Measurements from ENCODE around the gene DPP7. TPM values are rescaled to one million over a fixed set of nuclear protein-coding genes. Genes with fewer than 3 reads are reported as not detected.

DPP7 gene
- total and polyA plus RNA-seq, 2 experiments from 2014 or later = 19.7 to 26.8 TPM

- H3F3A ChIP-seq (replicated peaks; ENCODE audit: low read depth) = peaks cover 19% of the 10 kb centered on the region
- no peaks in the 10 kb centered on the region for H3K4me1 ChIP-seq (ENCODE audit: insufficient read depth)
- Mint-ChIP-seq H3K4me1 (peaks cover 2% of the 10 kb centered on the region; the same call in 1 of the 3 replicates), H3K27ac (no peak overlapping the region), H3K36me3 (ENCODE audit: low read depth) (no peaks in the 10 kb centered on the region), H3K4me3 (no peak overlapping the region), H3K27me3 (ENCODE audit: insufficient read depth, low read depth, poor library complexity) (peaks cover 12% of the 10 kb centered on the region), H3K9me3 (peaks cover 13% of the 10 kb centered on the region; the same call in 2 of the 3 replicates)
- H3K4me2 ChIP-seq = no peak overlapping the region
- H3K79me2 ChIP-seq (replicated peaks; ENCODE audit: insufficient read depth) = no peaks in the 10 kb centered on the region
- H3K9me2 ChIP-seq (ENCODE audit: insufficient read depth) = no peaks in the 10 kb centered on the region
- H3K27me3 ChIP-seq (ENCODE audit: insufficient read depth) = peaks cover 8% of the 10 kb centered on the region
- H3K27ac ChIP-seq (ENCODE audit: low read depth) = no peak overlapping the region
- H3K36me3 ChIP-seq (ENCODE audit: insufficient read depth) = no peaks in the 10 kb centered on the region
- no peak overlapping the region for H2AFZ ChIP-seq
- DNase-seq (ENCODE audit: low spot score) = peak; percentile 73
- H4K20me1 ChIP-seq (replicated peaks; ENCODE audit: insufficient read depth) = no peaks in the 10 kb centered on the region; the same call in 1 of the 2 replicates
- ATAC-seq = no peak; the same call in 2 of the 3 replicates
- H3K4me3 ChIP-seq = no peak overlapping the region
- TF ChIP-seq, protein P1, sequence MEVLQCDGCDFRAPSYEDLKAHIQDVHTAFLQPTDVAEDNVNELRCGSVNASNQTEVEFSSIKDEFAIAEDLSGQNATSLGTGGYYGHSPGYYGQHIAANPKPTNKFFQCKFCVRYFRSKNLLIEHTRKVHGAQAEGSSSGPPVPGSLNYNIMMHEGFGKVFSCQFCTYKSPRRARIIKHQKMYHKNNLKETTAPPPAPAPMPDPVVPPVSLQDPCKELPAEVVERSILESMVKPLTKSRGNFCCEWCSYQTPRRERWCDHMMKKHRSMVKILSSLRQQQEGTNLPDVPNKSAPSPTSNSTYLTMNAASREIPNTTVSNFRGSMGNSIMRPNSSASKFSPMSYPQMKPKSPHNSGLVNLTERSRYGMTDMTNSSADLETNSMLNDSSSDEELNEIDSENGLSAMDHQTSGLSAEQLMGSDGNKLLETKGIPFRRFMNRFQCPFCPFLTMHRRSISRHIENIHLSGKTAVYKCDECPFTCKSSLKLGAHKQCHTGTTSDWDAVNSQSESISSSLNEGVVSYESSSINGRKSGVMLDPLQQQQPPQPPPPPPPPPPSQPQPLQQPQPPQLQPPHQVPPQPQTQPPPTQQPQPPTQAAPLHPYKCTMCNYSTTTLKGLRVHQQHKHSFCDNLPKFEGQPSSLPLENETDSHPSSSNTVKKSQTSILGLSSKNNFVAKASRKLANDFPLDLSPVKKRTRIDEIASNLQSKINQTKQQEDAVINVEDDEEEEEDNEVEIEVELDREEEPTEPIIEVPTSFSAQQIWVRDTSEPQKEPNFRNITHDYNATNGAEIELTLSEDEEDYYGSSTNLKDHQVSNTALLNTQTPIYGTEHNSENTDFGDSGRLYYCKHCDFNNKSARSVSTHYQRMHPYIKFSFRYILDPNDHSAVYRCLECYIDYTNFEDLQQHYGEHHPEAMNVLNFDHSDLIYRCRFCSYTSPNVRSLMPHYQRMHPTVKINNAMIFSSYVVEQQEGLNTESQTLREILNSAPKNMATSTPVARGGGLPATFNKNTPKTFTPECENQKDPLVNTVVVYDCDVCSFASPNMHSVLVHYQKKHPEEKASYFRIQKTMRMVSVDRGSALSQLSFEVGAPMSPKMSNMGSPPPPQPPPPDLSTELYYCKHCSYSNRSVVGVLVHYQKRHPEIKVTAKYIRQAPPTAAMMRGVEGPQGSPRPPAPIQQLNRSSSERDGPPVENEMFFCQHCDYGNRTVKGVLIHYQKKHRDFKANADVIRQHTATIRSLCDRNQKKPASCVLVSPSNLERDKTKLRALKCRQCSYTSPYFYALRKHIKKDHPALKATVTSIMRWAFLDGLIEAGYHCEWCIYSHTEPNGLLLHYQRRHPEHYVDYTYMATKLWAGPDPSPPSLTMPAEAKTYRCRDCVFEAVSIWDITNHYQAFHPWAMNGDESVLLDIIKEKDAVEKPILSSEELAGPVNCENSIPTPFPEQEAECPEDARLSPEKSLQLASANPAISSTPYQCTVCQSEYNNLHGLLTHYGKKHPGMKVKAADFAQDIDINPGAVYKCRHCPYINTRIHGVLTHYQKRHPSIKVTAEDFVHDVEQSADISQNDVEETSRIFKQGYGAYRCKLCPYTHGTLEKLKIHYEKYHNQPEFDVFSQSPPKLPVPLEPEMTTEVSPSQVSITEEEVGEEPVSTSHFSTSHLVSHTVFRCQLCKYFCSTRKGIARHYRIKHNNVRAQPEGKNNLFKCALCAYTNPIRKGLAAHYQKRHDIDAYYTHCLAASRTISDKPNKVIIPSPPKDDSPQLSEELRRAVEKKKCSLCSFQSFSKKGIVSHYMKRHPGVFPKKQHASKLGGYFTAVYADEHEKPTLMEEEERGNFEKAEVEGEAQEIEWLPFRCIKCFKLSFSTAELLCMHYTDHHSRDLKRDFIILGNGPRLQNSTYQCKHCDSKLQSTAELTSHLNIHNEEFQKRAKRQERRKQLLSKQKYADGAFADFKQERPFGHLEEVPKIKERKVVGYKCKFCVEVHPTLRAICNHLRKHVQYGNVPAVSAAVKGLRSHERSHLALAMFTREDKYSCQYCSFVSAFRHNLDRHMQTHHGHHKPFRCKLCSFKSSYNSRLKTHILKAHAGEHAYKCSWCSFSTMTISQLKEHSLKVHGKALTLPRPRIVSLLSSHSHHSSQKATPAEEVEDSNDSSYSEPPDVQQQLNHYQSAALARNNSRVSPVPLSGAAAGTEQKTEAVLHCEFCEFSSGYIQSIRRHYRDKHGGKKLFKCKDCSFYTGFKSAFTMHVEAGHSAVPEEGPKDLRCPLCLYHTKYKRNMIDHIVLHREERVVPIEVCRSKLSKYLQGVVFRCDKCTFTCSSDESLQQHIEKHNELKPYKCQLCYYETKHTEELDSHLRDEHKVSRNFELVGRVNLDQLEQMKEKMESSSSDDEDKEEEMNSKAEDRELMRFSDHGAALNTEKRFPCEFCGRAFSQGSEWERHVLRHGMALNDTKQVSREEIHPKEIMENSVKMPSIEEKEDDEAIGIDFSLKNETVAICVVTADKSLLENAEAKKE (CRISPR knock-in tag; IDR thresholded peaks at IDR 0.05) = no peak
- TF ChIP-seq JUNB (IDR thresholded peaks at IDR 0.05; ENCODE audit: unreplicated experiment) = no peak
- TF ChIP-seq POLR2AphosphoS5 (IDR thresholded peaks at IDR 0.05; ENCODE audit: low read depth) = no peak
These were observed 35.5 kb upstream of the DPP7 start for GRCh38 chr9:137149942-137150616.

DNA sequence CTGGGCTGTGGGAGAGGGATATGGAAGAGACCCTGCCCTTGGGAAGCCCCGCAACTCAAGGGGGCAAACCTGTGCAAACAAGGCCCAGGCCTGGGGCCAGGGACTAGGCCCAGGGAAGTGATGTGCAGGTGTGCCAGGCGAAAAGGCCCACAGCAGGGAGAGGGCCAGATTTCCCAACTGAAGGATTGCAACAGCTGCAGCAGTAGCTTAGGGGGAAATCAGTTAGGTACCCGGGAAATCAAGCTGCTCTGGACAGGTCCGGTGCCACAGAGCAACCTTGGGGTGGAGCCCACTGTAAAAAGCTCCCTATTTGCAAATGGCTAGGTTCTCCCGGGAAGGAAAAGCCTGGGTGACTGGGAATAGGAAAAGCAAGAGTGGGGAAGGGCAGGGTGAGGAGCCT is 34.8 kb upstream of the DPP7 start:
- Histone ChIP-seq H3K27me3 (ENCODE audit: insufficient read depth) (0 out of 2 replicates have a peak, but pooled peaks cover under 1% of the 10 kb centered on the region), H3K4me2 (no peak overlapping the region), H3K4me1 (ENCODE audit: insufficient read depth) (no peaks in the 10 kb centered on the region), H3K4me3 (no peak overlapping the region), H2AFZ (no peak overlapping the region), H3K79me2 (replicated peaks; ENCODE audit: insufficient read depth) (no peaks in the 10 kb centered on the region), H3K27ac (ENCODE audit: low read depth) (no peak overlapping the region), H3K9me2 (ENCODE audit: insufficient read depth) (no peaks in the 10 kb centered on the region), H3K36me3 (ENCODE audit: insufficient read depth) (no peaks in the 10 kb centered on the region), H4K20me1 (replicated peaks; ENCODE audit: insufficient read depth) (no peaks in the 10 kb centered on the region; the same call in 1 of the 2 replicates), H3F3A (replicated peaks; ENCODE audit: low read depth) (peaks cover 19% of the 10 kb centered on the region)
- H3K4me1 Mint-ChIP-seq = peaks cover 2% of the 10 kb centered on the region; the same call in 1 of the 3 replicates
- peaks cover 7% of the 10 kb centered on the region for H3K27me3 Mint-ChIP-seq (ENCODE audit: insufficient read depth, low read depth, poor library complexity)
- DNase-seq (ENCODE audit: low spot score) (no peak), ATAC-seq (no peak)
- no peak overlapping the region for H3K4me3 Mint-ChIP-seq
- peaks cover 13% of the 10 kb centered on the region; the same call in 2 of the 3 replicates for H3K9me3 Mint-ChIP-seq
- no peaks in the 10 kb centered on the region for H3K36me3 Mint-ChIP-seq (ENCODE audit: low read depth)
- H3K27ac Mint-ChIP-seq = no peak overlapping the region
- TF ChIP-seq EZH2 (IDR thresholded peaks at IDR 0.05; ENCODE audit: low read depth, unreplicated experiment) = no peak
- no peak for TF ChIP-seq STAT1 (IDR thresholded peaks at IDR 0.05; ENCODE audit: unreplicated experiment)
- no peak for TF ChIP-seq POLR2AphosphoS5 (IDR thresholded peaks at IDR 0.05; ENCODE audit: low read depth)
- no peak for TF ChIP-seq ZNF114 (CRISPR knock-in tag; IDR thresholded peaks at IDR 0.05)
- TF ChIP-seq JUNB (IDR thresholded peaks at IDR 0.05; ENCODE audit: unreplicated experiment) = no peak
- TF ChIP-seq ZNF331 (CRISPR knock-in tag; IDR thresholded peaks at IDR 0.05; ENCODE audit: low read depth) = no peak
- no peak for TF ChIP-seq EZH2phosphoT487 (IDR thresholded peaks at IDR 0.05; ENCODE audit: unreplicated experiment)
- no peak for TF ChIP-seq NANOG (IDR thresholded peaks at IDR 0.05; ENCODE audit: borderline replicate concordance)
- TF ChIP-seq, protein P2, sequence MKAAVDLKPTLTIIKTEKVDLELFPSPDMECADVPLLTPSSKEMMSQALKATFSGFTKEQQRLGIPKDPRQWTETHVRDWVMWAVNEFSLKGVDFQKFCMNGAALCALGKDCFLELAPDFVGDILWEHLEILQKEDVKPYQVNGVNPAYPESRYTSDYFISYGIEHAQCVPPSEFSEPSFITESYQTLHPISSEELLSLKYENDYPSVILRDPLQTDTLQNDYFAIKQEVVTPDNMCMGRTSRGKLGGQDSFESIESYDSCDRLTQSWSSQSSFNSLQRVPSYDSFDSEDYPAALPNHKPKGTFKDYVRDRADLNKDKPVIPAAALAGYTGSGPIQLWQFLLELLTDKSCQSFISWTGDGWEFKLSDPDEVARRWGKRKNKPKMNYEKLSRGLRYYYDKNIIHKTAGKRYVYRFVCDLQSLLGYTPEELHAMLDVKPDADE (IDR thresholded peaks at IDR 0.05) = no peak
